GM10248 (cell line): Measurements from ENCODE around the gene FOXJ1.

Source experiments
- CTCF ChIA-PET: fragments of 300-600 bp; sonication (Branson Sonifier 250); formaldehyde crosslinking; extraction: SDS; loops from one replicate; lab custom pipeline; 2021; ENCODE audit warnings: antibody characterized with exemption; lab: Yijun Ruan, JAX
- POLR2A ChIA-PET: fragments of 350-650 bp; sonication (Branson Sonifier 250); formaldehyde crosslinking; extraction: SDS; loops from one replicate; lab custom pipeline; 2020; ENCODE audit warnings: antibody characterized with exemption; lab: Yijun Ruan, JAX
- DNase-seq: peaks from one replicate; pipeline ENCODE4 v3.0.0; 2012; ENCODE audit errors: extremely low spot score
- CTCF ChIP-seq: IDR thresholded peaks from 2 replicates; pipeline ENCODE4 v1.5.1; 2012; ENCODE audit warnings: mild to moderate bottlenecking, low read depth; ENCODE audit errors: extremely low read depth, missing control alignments, control extremely low read depth

Gene FOXJ1

GRCh38 chr17:76163919-76164318, 22.9 kb upstream of the FOXJ1 start:
- no peak for TF ChIP-seq CTCF
- CTCF ChIA-PET: interaction anchor here (10.7 kb wide), 1 partner anchor 16 kb away, joined by 76 read pairs; no protein-coding TSS in a partner anchor
- no peak for DNase-seq
- POLR2A ChIA-PET: no interaction called here

GRCh38 chr17:76161619-76162266, 20.7 kb upstream of the FOXJ1 start:
- ChIA-PET POLR2A (no interaction called here), CTCF (interaction anchor here (0.9 to 2.6 kb wide), 6 partner anchors 8 to 20 kb away, joined by 3 to 11 read pairs (median 4); no protein-coding TSS in a partner anchor)
- no peak for DNase-seq
- no peak for TF ChIP-seq CTCF

- no peak for DNase-seq
- POLR2A ChIA-PET: no interaction called here
- TF ChIP-seq CTCF: no peak
- CTCF ChIA-PET: interaction anchor here (1.3 to 2.6 kb wide), 6 partner anchors 8 to 31 kb away, joined by 3 to 11 read pairs (median 4); no protein-coding TSS in a partner anchor
These were observed 20.0 kb upstream of the FOXJ1 start for GRCh38 chr17:76160896-76161528.

- ChIA-PET POLR2A (no interaction called here), CTCF (interaction anchor here (1.0 to 1.4 kb wide), 3 partner anchors 7 to 193 kb away, joined by 3 to 4 read pairs (median 3); no protein-coding TSS in a partner anchor)
- no peak for DNase-seq
- TF ChIP-seq CTCF: no peak
These were observed 18.1 kb upstream of the FOXJ1 start for GRCh38 chr17:76159157-76159556.

GRCh38 chr17:76157759-76158158, 16.7 kb upstream of the FOXJ1 start:
- no peak for DNase-seq
- no peak for TF ChIP-seq CTCF
- ChIA-PET POLR2A (no interaction called here), CTCF (interaction anchor here (1.0 to 2.0 kb wide), 4 partner anchors 24 to 144 kb away, joined by 3 to 4 read pairs (median 4); no protein-coding TSS in a partner anchor)

- DNase-seq: no peak
- no peak for TF ChIP-seq CTCF
- ChIA-PET POLR2A (no interaction called here), CTCF (interaction anchor here (1.0 to 1.3 kb wide), 3 partner anchors 10 to 31 kb away, joined by 3 to 7 read pairs (median 3); no protein-coding TSS in a partner anchor)
These were observed 15.6 kb upstream of the FOXJ1 start for GRCh38 chr17:76156662-76156991.
